GM12873 (cell line): ENCODE measurements around the gene MARCHF10.

Experiments
- CTCF ChIP-seq: IDR thresholded peaks from 2 replicates; pipeline ENCODE4 v1.5.1; 2012; ENCODE audit warnings: low read depth, mild to moderate bottlenecking, moderate library complexity, low read length, control low read depth; ENCODE audit not compliant: insufficient read depth; ENCODE audit errors: missing control alignments

Gene MARCHF10

GRCh38 chr17:62807812-62808575 is at the start of gene MARCHF10:
Gene MARCHF10, minus strand, starts transcription at chr17:62808314. Its CDS starts 6,579 bp downstream, at chr17:62801735.
- TF ChIP-seq CTCF = no peak

GRCh38 chr17:62857526-62857925 is 49.4 kb upstream of the MARCHF10 start:
- no peak for TF ChIP-seq CTCF

GRCh38 chr17:62856594-62856993 is 48.5 kb upstream of the MARCHF10 start:
- no peak for TF ChIP-seq CTCF

GRCh38 chr17:62855156-62855555 is 47.0 kb upstream of the MARCHF10 start:
- TF ChIP-seq CTCF = no peak

GRCh38 chr17:62854098-62854680 is 46.1 kb upstream of the MARCHF10 start:
- no peak for TF ChIP-seq CTCF

GRCh38 chr17:62852195-62852594 is 44.1 kb upstream of the MARCHF10 start:
- TF ChIP-seq CTCF = no peak

GRCh38 chr17:62848334-62848733 is 40.2 kb upstream of the MARCHF10 start:
- TF ChIP-seq CTCF = no peak
